ENCODE measurements around the gene GRID2.

Gene GRID2

DNA sequence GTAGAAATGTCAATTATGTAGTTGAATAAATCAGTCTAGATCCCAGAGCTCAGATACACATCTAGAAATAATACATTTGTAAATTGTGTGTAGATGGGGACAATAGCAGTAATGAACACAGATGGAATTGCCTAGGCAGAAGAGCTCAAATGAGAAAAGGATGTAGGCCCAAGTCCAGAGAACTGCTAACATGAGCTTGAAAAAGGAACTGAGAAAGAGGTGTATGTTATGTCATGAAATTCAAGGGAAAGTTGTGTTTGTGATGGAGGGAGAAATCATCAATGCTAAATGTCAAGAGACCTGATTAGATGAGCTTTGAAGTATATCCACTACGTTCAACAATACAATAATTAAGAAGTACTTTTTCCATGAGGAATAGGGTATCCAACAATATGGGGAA lies 1148.2 kb downstream of the GRID2 start:
- H3K36me3 ChIP-seq: no peaks in the 10 kb centered on the region
- no peak for DNase-seq
- TF ChIP-seq, protein P1, sequence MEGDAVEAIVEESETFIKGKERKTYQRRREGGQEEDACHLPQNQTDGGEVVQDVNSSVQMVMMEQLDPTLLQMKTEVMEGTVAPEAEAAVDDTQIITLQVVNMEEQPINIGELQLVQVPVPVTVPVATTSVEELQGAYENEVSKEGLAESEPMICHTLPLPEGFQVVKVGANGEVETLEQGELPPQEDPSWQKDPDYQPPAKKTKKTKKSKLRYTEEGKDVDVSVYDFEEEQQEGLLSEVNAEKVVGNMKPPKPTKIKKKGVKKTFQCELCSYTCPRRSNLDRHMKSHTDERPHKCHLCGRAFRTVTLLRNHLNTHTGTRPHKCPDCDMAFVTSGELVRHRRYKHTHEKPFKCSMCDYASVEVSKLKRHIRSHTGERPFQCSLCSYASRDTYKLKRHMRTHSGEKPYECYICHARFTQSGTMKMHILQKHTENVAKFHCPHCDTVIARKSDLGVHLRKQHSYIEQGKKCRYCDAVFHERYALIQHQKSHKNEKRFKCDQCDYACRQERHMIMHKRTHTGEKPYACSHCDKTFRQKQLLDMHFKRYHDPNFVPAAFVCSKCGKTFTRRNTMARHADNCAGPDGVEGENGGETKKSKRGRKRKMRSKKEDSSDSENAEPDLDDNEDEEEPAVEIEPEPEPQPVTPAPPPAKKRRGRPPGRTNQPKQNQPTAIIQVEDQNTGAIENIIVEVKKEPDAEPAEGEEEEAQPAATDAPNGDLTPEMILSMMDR (IDR thresholded peaks at IDR 0.05; ENCODE audit: low read depth, low read length): no peak
- H3K4me3 ChIP-seq (ENCODE audit: low read depth, low read length): no peak overlapping the region
- no peaks in the 10 kb centered on the region for H3K27me3 ChIP-seq
- no peaks in the 10 kb centered on the region for H3K4me1 ChIP-seq
- H3K9me3 ChIP-seq: no peaks in the 10 kb centered on the region

DNA sequence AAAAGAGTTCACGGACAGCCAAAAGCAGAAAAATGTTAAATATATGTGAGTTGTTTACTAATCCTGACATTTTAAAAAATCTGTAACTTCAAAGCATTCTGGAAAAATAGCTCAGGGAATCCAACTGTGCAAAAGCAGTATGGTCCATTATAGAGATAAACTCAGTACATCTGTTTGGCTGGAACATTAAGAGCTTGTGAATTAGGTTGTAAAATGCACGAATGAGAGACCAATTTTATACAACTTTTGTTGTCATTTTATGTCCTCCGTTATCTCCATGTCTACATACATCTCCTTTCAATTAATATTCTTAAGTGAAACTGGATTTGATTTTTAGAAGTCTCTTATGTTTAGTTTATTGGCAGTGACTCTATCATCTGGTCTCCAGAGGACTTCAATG lies 1157.8 kb downstream of the GRID2 start:
- no peak overlapping the region for H3K4me3 ChIP-seq (ENCODE audit: low read depth, low read length)
- no peaks in the 10 kb centered on the region for H3K4me1 ChIP-seq
- DNase-seq: no peak
- H3K27me3 ChIP-seq: no peaks in the 10 kb centered on the region
- H3K9me3 ChIP-seq: no peaks in the 10 kb centered on the region
- TF ChIP-seq, protein P1 (IDR thresholded peaks at IDR 0.05; ENCODE audit: low read depth, low read length): no peak
- no peaks in the 10 kb centered on the region for H3K36me3 ChIP-seq

DNA sequence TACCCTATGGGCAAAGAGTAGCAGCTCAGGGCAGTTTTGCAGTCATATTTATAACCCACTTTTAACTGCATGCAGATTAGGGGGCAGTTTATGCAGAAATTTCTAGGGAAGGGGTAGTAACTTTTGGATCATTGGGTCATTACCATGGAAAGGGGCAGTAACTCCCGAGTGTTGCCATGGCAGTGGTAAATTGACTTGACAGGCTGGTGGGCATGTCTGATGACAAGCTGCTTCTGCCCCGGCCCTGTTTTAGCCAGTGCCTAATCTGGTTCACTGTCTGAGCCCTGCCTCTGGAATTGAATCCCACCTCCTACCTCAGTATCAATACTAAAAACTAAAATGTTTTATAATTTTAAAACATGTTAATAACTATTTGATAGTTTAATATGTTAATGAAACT lies 1162.7 kb downstream of the GRID2 start:
- Histone ChIP-seq H3K4me3 (ENCODE audit: low read depth, low read length) (no peak overlapping the region), H3K27me3 (no peaks in the 10 kb centered on the region), H3K4me1 (no peaks in the 10 kb centered on the region), H3K36me3 (no peaks in the 10 kb centered on the region), H3K9me3 (no peaks in the 10 kb centered on the region)
- TF ChIP-seq, protein P1 (IDR thresholded peaks at IDR 0.05; ENCODE audit: low read depth, low read length): no peak
- DNase-seq: no peak

DNA sequence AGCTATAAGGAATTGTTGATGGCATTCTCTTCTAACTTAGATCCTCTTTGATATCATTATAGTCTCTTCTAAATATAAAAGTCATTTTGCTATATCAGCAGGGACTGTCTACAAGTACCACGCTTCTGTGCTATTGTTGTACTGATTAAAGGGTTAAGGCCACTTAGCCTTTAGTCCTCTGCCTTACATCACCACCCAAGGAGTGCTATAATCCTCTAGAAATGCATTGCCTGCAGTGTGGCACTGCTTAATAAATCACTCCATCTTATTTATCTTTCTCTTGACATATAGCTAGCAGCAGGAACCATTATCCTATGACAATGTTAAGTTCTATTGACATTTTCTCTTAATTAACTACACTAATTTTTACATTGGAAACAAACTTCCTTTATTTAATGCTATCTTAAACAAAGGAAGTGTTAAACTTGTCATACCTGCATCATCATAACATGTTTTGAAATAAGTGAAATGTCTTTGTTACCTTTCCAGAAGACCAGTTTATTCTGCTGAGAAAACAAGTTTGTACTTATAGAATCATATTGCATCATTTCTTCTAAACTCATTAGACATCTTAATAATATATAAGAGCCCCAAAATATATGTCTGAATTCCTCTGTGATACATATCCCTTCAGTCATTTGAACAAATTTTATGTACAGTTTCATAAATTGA lies 1163.9 kb downstream of the GRID2 start:
- no peak for DNase-seq
- TF ChIP-seq, protein P1 (IDR thresholded peaks at IDR 0.05; ENCODE audit: low read depth, low read length): no peak

DNA sequence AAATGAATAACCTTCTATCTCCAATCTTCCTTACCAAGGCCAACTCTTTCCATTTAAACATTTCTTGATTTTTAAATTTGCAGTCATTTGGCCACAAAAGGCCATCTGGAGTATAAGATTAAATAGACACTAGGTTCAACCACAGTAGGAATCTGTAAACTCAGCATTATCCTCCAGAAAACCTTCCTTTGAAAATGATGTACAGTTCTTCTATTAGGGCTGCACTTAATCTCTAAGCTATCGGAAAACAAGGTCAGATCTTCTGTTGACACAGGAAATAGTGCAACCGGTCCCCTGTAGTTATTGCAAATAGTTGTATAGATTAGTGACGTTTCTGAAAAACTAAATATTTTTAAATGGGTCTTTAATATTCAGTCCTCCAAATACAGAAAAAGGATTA lies 1165.8 kb downstream of the GRID2 start:
- Histone ChIP-seq H3K4me1 (no peaks in the 10 kb centered on the region), H3K4me3 (ENCODE audit: low read depth, low read length) (no peak overlapping the region), H3K9me3 (no peaks in the 10 kb centered on the region), H3K36me3 (no peaks in the 10 kb centered on the region), H3K27me3 (no peaks in the 10 kb centered on the region)
- TF ChIP-seq, protein P1 (IDR thresholded peaks at IDR 0.05; ENCODE audit: low read depth, low read length): no peak
- no peak for DNase-seq

More for the DNA sequence above, 1163.9 kb downstream of the GRID2 start:
- Histone ChIP-seq H3K9me3 (no peaks in the 10 kb centered on the region), H3K27me3 (no peaks in the 10 kb centered on the region), H3K4me1 (no peaks in the 10 kb centered on the region), H3K36me3 (no peaks in the 10 kb centered on the region), H3K4me3 (ENCODE audit: low read depth, low read length) (no peak overlapping the region)

DNA sequence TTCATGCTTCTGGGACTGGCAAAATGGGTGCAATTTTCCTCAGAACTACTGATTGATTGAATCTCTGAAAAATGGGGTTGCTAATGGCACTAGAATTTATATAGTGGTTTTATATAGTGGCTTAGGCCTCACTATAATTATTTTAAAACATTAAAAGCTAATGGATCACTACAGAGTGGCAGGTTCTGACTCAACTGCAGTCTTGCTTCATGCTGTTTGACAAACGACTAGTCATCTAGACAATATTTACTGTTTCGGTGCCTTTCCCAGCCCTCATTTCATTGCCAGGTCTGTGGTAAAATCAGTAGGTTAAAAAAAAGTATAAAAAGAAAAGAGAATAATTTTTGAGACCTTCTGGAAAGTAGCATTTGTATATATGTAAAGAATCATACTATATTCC lies 1172.0 kb downstream of the GRID2 start:
- Histone ChIP-seq H3K9me3 (no peaks in the 10 kb centered on the region), H3K36me3 (no peaks in the 10 kb centered on the region), H3K4me1 (no peaks in the 10 kb centered on the region), H3K4me3 (ENCODE audit: low read depth, low read length) (no peak overlapping the region), H3K27me3 (no peaks in the 10 kb centered on the region)
- no peak for DNase-seq
- TF ChIP-seq, protein P1 (IDR thresholded peaks at IDR 0.05; ENCODE audit: low read depth, low read length): no peak
